ENCODE results near the gene NEDD8. TPM values are rescaled to one million over a fixed set of nuclear protein-coding genes. Genes with fewer than 3 reads are reported as not detected.

Gene NEDD8
- total RNA-seq, 1 experiment from 2014 or later, result 178 TPM

- DNase-seq (ENCODE audit: low read depth, low spot score) (no peak), ATAC-seq (no peak)
- Histone ChIP-seq H3K4me1 (ENCODE audit: control insufficient read depth in 1 of 2, insufficient read depth in 2 of 2, low read length in 2 of 2) (peaks cover 9 to 22% of the 10 kb centered on the region in 2 experiments; a peak in 3 of 4 replicates), H3K9ac (ENCODE audit: low read length) (no peak overlapping the region), H3K27ac (ENCODE audit: low read depth, low read length) (no peak overlapping the region), H2AFZ (ENCODE audit: low read depth, low read length, poor library complexity, severe bottlenecking) (no peak overlapping the region), H3K4me3 (replicated peaks in 1 of 2; ENCODE audit: low read depth in 1 of 2, low read length in 2 of 2) (no peak overlapping the region), H3K4me2 (ENCODE audit: low read length) (no peak overlapping the region), H3K9me3 (ENCODE audit: control insufficient read depth in 1 of 2, insufficient read depth in 1 of 2, low read depth in 1 of 2, low read length in 2 of 2) (no peaks in the 10 kb centered on the region), H3K9me2 (ENCODE audit: insufficient read depth) (no peaks in the 10 kb centered on the region), H3K36me3 (ENCODE audit: control insufficient read depth in 1 of 2, insufficient read depth in 2 of 2, low read length in 2 of 2) (no peaks in the 10 kb centered on the region; a peak in 1 of 4 replicates), H4K20me1 (ENCODE audit: insufficient read depth) (no peaks in the 10 kb centered on the region), H3K27me3 (ENCODE audit: insufficient read depth, low read length) (no peaks in the 10 kb centered on the region), H3K79me2 (ENCODE audit: insufficient read depth, low read length) (peaks cover 4% of the 10 kb centered on the region; the same call in 1 of the 2 replicates)
- no TSS peak for BruUV-seq (replicated peaks)
- RAD21 ChIA-PET (ENCODE audit: low non-redundant PET in 1 of 2, low total read pairs in 2 of 2, uncharacterized antibody in 2 of 2, unreplicated experiment in 2 of 2), result no interaction called here
- intact Hi-C loops (cut with micrococcal nuclease), result no loop called here
- CTCF ChIA-PET, result no interaction called here
- POLR2A ChIA-PET, result interaction anchor here (2.5 kb wide), 1 partner anchor 167 kb away, joined by 9 read pairs; no protein-coding TSS in a partner anchor
- no peak for TF ChIP-seq ELF1 (IDR thresholded peaks at IDR 0.05; ENCODE audit: borderline replicate concordance, low read depth)
- TF ChIP-seq RAD21 (IDR thresholded peaks at IDR 0.05; ENCODE audit: low read depth), result no peak
- no peak for TF ChIP-seq EZH2phosphoT487 (IDR thresholded peaks at IDR 0.05; ENCODE audit: borderline replicate concordance)
- TF ChIP-seq FOSL1 (IDR thresholded peaks at IDR 0.05; ENCODE audit: low read depth), result no peak
- TF ChIP-seq ZNF274 (IDR thresholded peaks at IDR 0.05; ENCODE audit: low read depth, low read length), result no peak
- no peak for TF ChIP-seq CBX3 (IDR thresholded peaks at IDR 0.05; ENCODE audit: low read depth)
These were observed 37.2 kb upstream of the NEDD8 start for GRCh38 chr14:24269368-24269767.

GRCh38 chr14:24268225-24268624, 36.1 kb upstream of the NEDD8 start:
- Histone ChIP-seq H3K27me3 (ENCODE audit: insufficient read depth, low read length) (no peaks in the 10 kb centered on the region), H4K20me1 (ENCODE audit: insufficient read depth) (no peaks in the 10 kb centered on the region), H3K4me2 (ENCODE audit: low read length) (no peak overlapping the region), H3K27ac (ENCODE audit: low read depth, low read length) (no peak overlapping the region), H3K79me2 (ENCODE audit: insufficient read depth, low read length) (peaks cover 4% of the 10 kb centered on the region; the same call in 1 of the 2 replicates), H3K4me1 (ENCODE audit: control insufficient read depth in 1 of 2, insufficient read depth in 2 of 2, low read length in 2 of 2) (peaks cover 5 to 17% of the 10 kb centered on the region in 2 experiments; a peak in 3 of 4 replicates), H3K4me3 (replicated peaks in 1 of 2; ENCODE audit: low read depth in 1 of 2, low read length in 2 of 2) (no peak overlapping the region), H3K36me3 (ENCODE audit: control insufficient read depth in 1 of 2, insufficient read depth in 2 of 2, low read length in 2 of 2) (no peaks in the 10 kb centered on the region; a peak in 1 of 4 replicates), H3K9ac (ENCODE audit: low read length) (no peak overlapping the region), H3K9me3 (ENCODE audit: control insufficient read depth in 1 of 2, insufficient read depth in 1 of 2, low read depth in 1 of 2, low read length in 2 of 2) (no peaks in the 10 kb centered on the region), H3K9me2 (ENCODE audit: insufficient read depth) (no peaks in the 10 kb centered on the region), H2AFZ (ENCODE audit: low read depth, low read length, poor library complexity, severe bottlenecking) (no peak overlapping the region)
- TF ChIP-seq ZFX (IDR thresholded peaks at IDR 0.05), result no peak
- TF ChIP-seq CTCF (IDR thresholded peaks at IDR 0.05 in 2 of 3, conservative IDR thresholded peaks at IDR 0.05 in 1 of 3; ENCODE audit: borderline replicate concordance in 1 of 3, insufficient read depth in 1 of 3, low read depth in 2 of 3, low read length in 2 of 3), result no peak
- TF ChIP-seq JUND (IDR thresholded peaks at IDR 0.05), result no peak
- no peak for TF ChIP-seq YY1 (IDR thresholded peaks at IDR 0.05; ENCODE audit: extremely low read depth, insufficient replicate concordance, low read depth, low read length)
- no peak for TF ChIP-seq SIN3A (IDR thresholded peaks at IDR 0.05; ENCODE audit: low read depth)
- TF ChIP-seq, protein P1, sequence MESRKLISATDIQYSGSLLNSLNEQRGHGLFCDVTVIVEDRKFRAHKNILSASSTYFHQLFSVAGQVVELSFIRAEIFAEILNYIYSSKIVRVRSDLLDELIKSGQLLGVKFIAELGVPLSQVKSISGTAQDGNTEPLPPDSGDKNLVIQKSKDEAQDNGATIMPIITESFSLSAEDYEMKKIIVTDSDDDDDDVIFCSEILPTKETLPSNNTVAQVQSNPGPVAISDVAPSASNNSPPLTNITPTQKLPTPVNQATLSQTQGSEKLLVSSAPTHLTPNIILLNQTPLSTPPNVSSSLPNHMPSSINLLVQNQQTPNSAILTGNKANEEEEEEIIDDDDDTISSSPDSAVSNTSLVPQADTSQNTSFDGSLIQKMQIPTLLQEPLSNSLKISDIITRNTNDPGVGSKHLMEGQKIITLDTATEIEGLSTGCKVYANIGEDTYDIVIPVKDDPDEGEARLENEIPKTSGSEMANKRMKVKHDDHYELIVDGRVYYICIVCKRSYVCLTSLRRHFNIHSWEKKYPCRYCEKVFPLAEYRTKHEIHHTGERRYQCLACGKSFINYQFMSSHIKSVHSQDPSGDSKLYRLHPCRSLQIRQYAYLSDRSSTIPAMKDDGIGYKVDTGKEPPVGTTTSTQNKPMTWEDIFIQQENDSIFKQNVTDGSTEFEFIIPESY (IDR thresholded peaks at IDR 0.05; ENCODE audit: extremely low read depth, insufficient replicate concordance, low read length), result no peak
- TF ChIP-seq TCF7L2 (IDR thresholded peaks at IDR 0.05; ENCODE audit: borderline replicate concordance, extremely low read depth, insufficient read depth, insufficient read length), result no peak
- DNase-seq (ENCODE audit: low read depth, low spot score) (no peak), ATAC-seq (no peak)
- ChIA-PET CTCF (interaction anchor here (0.7 kb wide), 1 partner anchor 168 kb away, joined by 3 read pairs; no protein-coding TSS in a partner anchor), RAD21 (ENCODE audit: low non-redundant PET in 1 of 2, low total read pairs in 2 of 2, uncharacterized antibody in 2 of 2, unreplicated experiment in 2 of 2) (no interaction called here), POLR2A (no interaction called here)
- no TSS peak for BruUV-seq (replicated peaks)
- intact Hi-C loops (cut with micrococcal nuclease), result no loop called here

Data from HCT116 (cell line).